C1 segment of cervical spinal cord (tissue), 14 donors: Measurements from ENCODE around the gene MAN2A1.
A peak's percentile ranks its signal among the peaks of the same experiment; 100 is the strongest.

Experiments used
- DNase-seq, 14 donors: peaks; one replicate each; lab custom pipeline; 2025; lab: John Stamatoyannopoulos, UW

The MAN2A1 gene

GRCh38 chr5:109705596-109705995 is 15.9 kb downstream of the MAN2A1 start:
- no peak for DNase-seq

DNA sequence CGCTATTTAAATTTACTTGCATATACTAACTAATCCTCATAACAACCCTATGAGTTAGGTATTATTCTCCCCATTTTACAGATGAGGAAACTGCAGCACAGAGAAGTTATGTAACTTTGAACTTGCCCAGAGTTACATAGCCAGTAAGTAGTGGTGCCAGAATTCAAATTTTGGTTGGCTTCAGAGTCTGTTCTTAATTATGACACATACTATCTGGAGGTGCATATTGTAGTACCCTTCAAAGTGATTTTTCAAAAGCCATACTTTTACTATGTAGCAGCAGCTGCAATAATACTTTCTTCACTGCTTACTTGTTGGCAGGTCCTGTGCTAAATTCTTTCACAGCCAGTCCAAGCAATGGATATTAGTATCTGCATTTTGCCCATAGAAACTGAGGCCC is 16.4 kb downstream of the MAN2A1 start:
- DNase-seq, result no peak

DNA sequence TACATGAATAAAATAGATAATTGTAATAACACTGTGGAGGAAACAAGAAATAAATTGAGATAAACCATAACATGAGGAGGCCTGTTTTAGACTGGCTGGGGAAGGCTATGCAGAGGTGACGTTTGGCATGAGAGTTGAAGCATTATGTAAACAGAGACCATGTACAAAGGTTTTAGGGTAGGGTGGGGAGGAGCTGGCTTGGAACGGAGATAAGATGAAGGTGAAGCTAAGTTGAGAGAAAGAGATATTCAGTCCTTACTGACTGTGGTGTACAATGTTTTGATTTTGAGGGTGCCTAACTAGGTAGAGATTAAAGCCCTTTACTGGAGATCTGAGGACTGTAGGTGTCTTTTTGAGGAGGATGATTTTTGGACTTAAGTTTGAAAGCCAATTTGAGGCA is 17.8 kb downstream of the MAN2A1 start:
- DNase-seq, result no peak

DNA sequence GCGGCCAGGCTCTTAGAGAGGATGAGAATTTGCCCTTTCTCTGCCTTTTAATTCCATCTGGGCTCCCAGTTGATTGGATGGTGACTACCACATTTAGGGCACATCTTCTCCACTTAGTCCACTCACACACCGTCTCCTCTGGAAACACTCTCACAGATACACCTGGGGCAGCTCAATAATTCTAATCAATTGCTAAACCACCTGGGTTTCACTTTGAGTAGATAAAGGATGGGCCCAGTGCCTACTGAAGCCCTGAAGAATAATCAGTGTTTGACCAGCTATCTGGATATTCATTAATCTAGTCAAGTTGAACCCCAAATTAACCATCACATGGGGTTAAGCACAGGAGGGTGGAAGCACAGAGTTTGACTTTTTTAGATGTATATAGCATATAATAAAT is 19.1 kb downstream of the MAN2A1 start:
- DNase-seq, result no peak

GRCh38 chr5:109709225-109709624 is 19.5 kb downstream of the MAN2A1 start:
- no peak for DNase-seq

GRCh38 chr5:109711673-109712072 is 21.9 kb downstream of the MAN2A1 start:
- DNase-seq, result no peak

DNA sequence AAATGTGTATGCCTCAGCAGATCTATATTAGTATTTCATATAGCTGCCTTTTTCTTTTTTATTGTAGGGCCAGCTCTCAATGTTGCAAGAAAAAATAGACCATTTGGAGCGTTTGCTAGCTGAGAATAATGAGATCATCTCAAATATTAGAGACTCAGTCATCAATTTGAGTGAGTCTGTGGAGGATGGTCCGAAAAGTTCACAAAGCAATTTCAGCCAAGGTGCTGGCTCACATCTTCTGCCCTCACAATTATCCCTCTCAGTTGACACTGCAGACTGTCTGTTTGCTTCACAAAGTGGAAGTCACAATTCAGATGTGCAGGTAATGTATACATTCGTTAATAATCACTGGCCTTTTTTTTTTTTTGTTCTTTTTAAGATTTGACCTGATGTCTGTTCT is 23.7 kb downstream of the MAN2A1 start:
- no peak for DNase-seq

DNA sequence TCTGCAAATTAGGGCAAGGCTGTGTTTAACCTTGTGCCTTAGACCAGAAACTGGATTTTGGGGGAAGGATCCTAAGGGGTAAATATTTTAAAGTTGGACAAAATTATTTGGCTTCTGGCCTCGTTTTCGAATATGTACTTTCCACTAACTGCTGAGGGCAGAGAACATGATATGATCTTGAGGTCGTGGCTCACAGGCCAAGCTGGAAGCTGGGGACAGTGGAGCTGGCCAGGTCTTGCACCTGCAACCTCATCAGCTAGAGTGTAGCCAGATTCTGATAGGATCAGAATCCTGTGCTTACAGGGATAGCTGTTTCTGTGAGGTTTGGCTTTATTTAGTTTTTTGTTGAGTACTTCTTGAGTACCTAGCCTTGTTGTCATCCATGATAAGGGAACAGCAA is 24.9 kb downstream of the MAN2A1 start:
- DNase-seq, result no peak

- no peak for DNase-seq
Measured at GRCh38 chr5:109718216-109718615, 28.5 kb downstream of the MAN2A1 start.

DNA sequence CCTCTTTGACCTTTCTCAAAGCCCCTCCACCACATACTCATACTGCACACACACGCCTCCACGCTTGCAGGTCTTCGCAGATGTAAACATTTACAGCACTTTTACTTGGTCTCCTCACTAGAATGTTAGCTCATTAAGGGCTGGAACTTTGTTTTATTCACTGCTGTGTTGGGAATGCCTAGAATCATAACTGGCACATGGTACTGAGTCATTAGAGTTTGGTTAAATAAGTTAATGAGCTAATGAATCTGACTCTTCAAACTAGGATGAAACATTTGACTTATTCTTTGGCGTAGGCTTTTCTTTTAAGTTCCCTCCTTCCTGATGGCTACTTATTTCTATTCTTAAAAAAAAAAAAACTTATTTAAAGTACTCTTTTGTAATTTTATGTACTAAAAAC is 28.9 kb downstream of the MAN2A1 start:
- DNase-seq, result no peak

GRCh38 chr5:109719978-109720377 is 30.3 kb downstream of the MAN2A1 start:
- no peak for DNase-seq

- no peak for DNase-seq
Measured at GRCh38 chr5:109721741-109722140, 32.0 kb downstream of the MAN2A1 start.

DNA sequence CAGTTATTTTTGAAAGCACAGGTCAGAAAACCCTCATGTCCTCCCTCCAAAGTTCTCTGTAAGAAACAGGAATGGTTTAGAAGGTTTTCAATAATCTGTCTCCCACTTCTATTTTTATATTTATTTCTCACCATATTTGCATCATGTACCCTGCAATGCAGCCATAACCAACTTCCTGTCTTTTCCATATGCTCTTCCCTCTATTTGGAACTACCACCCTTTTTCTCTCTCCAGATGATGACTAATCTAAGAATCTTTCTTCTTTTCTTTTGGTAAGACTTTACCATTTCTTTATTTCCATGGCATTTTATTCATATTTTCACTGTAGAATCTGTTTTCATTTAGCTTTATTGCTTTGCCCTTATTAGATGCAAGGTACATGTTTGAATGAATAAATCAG is 33.9 kb downstream of the MAN2A1 start:
- no peak for DNase-seq

DNA sequence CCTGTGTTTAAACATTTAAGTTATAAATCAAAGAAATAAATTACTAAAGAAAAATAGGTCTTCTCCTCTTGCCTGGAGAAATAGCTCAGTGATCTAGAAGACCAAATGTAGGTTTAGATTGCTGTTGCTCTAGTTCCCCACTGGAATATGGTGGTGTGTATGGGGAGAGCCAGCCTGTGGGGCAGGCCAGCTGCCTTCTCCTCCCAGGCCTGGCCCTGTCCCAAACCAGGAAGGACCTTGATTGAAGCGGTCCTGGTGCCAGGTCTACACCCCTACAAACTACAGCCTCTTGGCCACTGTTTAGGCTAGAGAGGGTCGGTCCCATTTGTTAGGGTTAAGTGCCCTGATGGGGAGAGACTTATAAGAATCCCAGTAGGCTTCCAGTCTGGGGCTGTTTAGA is 35.4 kb downstream of the MAN2A1 start:
- DNase-seq, result no peak

DNA sequence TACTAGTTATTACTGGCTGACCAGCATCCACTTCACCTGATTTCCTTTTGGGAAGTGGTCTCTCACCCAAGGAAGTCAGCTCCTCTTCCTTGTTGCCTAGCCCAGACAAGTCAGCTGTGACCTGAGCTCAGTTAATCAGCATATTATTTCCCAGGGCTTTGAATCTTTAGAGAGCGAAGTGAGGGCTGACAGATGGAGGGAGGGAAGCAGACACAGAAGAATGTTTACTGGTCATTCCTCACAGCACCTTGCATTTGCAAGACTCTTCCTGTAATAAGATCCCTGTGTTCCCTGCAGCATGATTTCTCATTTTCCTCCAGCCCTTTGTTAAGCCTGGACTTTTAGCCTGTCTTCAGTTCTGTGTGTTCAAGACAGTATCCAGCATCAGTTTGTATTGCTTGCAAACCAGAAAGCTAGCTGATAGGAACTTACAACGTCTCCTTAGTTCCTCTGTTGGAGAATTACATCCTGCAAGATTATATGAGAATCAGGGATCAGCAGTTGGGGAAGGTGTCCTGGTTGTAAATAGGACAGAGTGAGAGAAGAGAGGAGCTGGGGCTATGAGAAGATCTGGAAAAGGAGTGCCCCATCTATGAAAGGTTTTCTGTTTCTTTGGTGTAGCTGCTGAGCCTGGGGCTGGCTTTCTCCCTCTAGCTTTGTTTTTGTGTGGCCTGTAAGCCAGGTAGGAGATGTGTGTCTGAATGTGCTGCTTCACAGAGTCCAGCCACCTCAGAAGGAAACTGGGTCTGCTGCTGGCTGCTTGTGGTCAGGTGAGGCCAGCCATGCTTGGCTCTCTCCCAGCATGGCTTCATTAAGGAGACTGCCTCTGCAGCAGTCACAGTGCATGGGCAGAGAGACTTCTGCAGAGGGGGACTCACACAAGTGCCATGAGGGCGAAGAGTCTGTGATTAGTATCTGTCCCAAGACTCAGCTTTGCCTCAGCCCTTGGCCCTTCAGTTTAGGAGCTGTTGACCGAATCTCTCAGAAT is 50.3 kb downstream of the MAN2A1 start:
- DNase-seq, result peak in 1 of 14 donors; percentile 10

DNA sequence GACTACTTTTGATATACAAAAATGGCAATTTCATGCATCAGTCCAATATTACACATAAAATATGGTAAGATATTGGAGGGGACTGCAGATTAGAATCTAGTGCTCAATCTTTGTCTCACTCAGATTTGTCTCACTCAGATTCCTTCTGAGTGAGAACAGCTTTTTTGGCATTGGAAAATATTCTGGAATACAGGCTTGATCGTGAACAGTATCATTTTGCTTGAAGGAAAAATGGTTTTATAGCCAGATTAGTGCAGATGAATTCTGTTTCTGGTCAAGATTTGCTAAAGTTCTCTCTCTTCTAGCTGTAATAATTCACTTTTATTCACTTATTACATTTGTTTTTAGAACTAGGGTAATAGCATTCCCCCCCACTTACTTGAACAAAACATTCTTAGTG is 51.2 kb downstream of the MAN2A1 start:
- DNase-seq, result no peak

- DNase-seq, result no peak
Measured at GRCh38 chr5:109741390-109741789, 51.7 kb downstream of the MAN2A1 start.

DNA sequence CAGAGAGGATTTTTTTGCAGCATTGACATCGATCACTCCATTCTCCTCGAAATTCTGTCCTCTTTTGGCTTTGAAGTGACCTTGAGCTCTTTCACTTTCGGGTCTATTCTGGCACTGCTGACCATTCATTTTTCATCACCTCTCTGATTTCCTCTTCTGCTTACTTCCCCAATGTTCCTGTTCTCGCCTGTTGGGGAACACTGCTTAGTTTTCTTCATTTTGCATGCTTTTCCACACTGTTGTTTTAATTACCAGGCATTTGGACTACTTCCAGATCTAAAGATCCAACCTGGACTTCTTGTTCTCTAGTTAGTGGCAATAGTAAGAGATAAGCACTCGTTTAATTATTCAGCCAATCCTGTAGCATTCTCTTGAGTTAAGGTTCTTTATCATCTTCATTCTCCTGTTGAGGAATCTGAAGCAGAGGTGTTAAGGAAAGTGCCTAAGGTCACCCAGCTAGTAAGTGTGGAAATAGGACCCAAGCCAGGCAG is 53.4 kb downstream of the MAN2A1 start:
- DNase-seq, result peak in 2 of 14 donors; percentile 3 to 13

GRCh38 chr5:109743770-109744212 is 54.1 kb downstream of the MAN2A1 start:
- DNase-seq, result no peak

DNA sequence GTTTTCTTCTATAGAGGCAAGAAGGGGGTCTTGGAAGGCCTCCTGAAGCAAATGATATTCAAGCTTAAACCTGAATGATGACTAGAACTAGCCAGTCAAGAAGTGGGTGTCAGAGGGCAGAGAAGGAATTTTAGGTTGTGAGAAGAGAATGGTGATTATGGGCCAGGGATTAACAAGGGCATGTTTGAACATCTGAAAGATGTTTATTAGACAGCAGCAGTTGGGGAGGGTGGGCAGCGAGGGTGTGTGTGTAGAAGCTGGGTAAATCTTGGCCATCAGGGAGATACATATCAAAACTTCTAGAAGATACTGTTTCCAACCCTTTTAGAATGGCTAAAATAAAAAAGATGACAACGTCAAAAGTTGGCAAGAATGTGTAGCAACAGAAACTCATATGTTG is 54.5 kb downstream of the MAN2A1 start:
- no peak for DNase-seq

GRCh38 chr5:109748546-109748945 is 58.8 kb downstream of the MAN2A1 start:
- no peak for DNase-seq

- DNase-seq, result no peak
Measured at GRCh38 chr5:109750463-109750862, 60.7 kb downstream of the MAN2A1 start.

DNA sequence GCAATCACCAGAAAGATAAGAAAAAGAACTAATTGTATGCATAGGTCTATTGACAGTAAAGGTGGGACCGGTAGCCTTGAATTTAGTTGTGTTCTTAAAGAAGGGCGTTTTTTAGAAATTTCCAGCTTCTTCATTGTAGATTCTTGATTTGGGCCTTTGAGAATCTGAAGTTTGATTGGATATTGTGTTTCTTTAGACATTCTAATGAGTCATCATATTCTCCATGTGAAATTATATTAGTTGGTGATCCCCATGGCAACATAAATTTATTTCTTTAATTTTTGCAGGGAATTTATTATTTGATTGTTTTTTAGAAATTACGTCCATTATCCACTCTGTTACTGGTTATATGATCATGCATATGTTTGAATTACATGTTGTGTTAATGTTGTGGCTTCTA is 63.6 kb downstream of the MAN2A1 start:
- DNase-seq, result no peak
